ENCODE measurements around the gene CA12.
A peak's percentile ranks its signal among the peaks of the same experiment; 100 is the strongest.

CA12 gene

DNA sequence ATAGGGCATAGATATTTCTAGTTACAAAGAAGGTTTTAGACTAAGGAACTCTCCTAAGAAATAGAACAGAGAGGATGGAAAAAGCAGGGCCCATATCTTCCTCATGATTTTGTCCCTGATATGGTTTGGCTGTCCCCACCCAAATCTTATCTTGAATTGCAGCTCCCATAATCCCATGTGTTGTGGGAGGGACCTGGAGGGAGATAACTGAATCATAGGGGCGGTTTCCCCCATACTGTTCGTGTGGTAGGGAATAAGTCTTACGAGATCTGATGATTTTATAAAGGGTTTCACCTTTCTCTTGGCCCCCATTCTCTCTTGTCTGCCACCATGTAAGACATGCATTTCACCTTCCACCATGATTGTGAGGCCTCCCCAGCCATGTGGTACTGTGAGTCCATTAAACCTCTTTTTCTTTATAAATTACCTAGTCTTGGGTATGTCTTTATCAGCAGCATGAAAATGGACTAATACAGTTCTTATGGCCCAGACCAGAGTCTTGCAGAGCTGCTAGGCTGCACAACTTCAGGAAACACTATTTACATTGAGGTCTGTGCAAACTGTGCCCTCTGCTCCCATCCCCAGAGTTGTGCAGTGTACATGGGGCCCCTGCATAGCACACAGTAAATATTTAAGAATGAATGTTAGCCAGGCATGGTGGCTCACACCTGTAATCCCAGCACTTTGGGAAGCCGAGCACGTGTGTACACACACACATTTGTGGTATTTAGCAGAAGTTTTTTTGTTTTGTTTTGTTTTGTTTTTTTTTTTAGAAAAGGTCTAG, 20.3 kb upstream of the CA12 start:
- no peak for DNase-seq

DNA sequence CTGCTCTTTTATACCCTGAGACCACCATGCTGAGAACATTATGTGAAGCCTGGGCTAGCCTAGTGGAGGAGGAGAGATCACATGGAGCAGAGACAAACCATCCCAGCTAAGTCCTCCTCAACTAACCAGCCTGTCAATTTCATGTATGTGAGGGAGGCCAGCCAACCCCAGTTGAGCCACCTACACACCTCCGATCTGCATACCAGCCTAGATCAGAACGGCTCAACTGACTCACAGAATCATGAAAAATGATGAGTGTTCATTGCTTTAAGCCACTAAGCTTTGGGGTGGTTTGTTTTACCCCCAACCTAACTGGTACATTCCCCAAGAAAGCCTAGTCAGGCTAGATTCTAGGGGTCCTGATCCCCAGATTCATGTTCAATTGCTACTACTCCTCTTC, 19.4 kb upstream of the CA12 start:
- DNase-seq, result no peak

DNA sequence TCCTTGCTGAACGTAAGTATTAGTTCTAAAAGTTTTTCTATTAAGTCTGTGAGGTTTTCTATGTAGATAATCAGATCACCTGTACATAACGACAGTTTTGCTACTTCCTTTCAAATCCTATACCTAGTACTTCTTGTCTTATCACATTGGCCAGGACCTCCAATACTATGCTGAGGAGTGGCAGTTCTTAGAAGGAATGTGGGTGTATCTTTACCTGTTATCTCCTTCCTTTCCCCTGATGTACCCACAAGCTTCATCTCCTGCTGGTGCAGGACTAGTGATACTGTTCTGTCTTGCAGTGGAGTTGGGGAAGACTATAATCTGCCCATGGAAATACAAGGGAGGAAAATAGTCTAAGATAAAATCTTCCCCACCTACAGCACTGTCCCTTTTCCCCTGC, 16.8 kb upstream of the CA12 start:
- no peak for DNase-seq

DNA sequence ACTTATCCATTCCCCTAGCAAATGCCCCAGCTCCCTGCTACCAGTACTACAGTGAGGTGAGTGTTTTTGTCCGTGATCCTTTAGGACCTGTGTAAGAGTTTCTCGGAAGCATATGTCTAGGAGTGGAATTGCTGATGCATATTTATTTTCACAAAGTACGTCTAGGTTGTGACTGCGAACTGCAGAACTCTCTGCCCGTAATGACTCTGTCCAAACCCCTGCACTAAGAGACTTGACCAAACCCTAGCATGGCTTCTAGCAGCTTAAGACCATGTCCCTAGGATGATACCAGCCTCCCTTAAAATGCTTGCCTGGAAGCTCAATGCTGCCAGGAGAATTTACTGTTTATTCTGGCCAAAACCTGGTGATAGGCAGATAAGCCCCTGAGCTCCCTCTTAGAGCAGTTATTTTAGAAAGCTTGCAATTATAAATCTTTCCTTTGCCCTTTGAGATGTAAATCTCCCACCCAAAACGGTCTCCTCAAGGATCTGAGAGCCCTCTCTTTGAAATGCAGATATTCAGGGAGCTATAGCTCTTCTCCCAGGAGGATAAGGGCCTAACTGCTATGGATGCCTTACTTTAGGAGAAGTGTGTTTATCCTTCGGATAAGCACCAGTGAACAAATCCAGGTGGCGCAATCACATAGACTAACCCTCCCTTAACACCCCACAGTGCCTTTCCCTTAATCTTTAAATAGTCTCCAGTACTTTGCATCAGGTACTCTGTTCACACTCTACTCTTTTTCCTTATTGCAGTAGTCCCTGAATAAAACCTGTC, 14.7 kb upstream of the CA12 start:
- DNase-seq, result no peak

DNA sequence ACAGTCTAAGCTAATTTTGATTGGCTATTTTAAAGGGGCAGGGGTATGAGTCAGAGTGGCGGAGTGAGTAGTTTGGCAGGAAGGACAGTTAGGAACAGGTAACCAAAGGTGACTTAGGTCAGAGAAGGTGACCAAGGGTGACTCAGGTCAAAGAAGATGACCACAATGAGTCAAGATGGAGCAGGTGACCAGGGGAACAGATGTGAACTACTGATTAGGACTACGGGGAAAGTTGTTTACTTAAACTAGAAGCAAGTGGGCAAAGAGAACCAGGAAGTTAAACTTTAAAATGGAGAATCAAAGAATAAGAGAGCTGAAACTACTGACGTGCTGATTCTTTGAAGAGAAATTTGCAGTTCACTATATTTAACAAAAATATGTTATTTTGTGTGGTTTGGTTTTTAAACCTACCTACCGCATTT, 14.1 kb upstream of the CA12 start:
- DNase-seq, result no peak

DNA sequence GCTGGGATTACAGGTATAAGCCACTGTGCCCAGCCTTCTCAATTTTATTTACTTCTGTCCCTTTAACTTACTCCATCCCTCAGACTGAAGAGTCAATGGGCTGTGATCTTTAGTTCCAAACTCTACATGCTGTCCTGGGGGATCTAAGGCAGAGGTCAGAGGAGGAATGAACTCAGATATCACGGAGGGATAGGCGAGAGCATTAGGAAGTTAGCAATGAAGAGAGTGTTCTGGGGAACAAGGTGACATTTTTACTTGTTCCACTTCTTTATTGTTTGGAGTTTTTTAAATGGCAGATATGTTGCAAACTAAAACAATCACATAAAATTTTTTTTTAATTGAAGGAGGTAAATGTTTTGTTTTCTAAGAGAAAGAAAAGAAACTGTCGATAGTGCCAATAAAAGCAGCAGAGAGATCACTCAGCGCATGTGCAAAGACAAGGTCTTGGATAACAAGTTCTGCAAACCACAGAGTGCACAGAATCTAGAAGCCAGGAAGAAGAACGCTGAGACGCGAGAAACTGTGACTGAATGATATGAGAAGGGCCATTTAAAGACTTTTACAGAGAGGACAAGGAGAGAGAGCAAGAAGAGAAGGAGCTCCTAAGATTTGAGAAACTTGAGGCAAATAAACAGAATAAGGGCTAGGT, 10.8 kb upstream of the CA12 start:
- no peak for DNase-seq

DNA sequence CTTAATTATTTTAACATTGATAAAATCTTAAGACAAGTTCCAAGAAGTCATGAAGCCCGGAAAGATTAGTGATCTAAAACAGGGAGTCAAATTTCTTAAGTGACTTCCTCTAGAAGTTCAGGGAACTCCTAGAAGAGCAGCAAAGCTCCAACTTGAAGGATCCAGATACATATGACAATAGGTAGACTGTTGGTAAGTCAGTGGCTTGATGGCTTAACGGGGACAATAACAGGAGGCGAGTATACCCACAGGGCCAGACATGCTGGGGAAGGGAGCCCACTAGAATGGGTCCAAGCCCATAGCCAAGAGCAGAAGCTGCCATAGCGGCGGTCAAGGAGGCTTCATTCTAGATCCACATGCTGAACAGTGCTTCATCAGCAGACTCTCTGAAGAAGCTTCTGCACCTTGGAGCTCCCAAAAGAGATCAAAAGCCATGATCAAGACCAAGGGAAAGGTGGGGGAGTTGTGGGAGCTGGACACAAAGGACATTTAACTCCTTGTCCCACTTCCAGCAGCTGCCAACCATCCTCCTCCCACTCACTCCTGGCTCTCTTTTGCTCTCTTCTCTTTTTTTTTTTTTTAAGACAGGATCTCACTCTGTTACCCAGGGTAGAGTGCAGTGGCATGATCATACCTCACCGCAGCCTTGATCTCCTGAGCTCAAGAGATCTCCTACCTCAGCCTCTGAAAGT, 10.2 kb upstream of the CA12 start:
- no peak for DNase-seq

DNA sequence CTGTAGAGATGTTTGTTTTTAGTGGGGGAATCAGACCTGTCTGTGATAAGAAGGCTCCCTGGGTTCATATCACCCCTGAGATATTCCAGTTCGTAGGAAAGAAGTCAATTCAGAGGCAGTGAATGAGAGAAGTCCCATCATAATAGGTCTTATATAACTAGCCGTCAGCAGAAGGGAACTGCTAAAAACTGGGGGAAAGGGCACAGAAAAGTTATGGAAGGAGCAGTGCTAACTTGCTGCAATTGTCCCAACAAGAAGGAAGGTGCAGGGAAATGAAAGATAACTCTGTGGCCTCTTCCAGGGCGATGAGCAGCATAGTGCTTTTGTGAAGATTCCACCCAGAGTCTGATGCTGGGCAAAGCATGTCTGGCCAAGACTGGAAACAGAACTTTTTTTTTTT, 9.0 kb upstream of the CA12 start:
- no peak for DNase-seq

DNA sequence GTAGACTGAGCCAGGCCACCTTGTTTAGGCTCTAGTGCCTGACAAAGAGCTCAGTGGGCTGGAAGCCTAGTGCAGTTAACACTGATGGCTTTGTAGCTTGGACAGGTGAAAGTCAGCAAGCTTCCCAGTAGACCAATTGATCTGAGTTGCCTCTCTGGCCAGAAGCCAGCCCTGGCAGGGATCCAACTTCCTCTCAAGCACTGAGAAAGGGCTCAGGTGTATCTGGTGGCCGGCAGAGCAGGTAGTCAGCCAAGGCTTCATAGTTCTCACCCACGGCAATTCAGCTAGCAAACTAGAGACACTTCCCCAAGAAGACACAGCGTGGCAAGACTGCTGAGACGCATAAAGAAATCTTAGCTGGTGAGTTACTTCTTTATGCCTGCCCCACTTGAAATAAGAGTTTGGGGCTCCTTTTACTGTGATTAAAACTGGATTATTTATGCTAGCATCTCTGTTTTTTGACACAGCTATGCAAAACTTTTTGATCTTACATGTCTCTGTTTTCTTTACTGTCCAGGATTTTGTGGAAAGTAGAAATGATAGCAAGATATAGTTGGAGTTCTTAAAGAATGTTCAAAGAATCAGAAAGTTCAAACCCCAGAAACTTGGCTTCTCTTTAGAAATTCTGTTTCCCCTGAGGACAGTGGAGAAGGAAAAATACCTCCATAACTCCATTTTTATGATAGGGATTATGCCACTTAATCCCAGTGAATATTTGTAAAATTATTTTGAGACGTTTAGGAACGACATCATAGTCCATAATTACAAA, 8.4 kb upstream of the CA12 start:
- peak; percentile 83 to 92 for DNase-seq

DNA sequence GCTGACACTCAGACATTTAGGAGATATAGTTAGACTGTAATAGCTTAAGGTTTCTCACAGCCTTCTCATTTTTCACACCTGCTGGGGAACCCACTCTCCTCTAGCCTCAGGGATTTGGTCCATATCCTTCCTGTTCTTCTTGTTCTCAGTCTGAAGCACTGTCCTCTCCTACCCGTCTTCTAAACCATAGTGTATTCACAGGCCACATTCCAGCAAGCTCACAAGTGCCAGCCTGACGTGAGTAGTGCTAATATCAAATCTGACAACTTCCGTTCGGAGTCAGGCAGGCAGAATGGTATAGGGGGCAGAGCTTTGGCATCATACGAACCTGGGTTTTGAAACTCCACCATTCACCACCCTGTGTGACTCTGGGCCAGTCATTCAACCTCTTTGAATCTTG, 6.9 kb upstream of the CA12 start:
- no peak for DNase-seq

DNA sequence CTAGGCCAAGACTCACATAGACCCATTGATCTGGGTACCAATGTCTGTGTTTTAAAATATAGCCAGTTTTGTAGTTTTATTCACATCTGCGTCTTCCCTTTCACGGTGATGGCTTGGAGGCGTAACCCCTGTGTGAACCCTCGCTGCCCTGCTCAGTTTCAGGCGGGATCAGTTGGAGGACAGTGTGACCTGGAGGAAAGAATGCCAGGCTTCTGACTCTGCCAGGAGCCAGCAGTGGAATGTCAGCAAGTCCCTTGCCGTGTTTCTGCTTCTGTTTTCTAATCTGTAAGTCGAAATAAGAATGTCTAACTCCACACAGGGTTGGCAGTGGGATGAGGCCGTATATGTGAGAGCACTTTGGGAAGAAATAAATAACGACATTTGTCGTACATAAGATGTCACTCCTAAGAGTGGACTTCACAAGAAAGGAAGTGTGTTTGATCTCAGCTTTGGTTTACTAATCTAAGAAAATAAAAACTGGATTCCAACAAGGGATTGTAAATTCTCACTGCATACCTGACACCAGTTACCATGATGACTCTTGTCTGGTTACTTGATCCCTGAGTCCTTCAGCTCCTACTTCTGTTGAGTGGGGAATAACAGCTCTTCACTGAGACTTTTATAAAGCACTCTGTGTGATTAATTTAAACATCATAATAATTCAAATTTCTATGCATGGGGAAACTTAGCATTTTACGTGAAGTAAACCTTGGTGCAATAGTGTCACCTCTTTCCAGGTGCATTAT, 6.3 kb upstream of the CA12 start:
- no peak for DNase-seq

DNA sequence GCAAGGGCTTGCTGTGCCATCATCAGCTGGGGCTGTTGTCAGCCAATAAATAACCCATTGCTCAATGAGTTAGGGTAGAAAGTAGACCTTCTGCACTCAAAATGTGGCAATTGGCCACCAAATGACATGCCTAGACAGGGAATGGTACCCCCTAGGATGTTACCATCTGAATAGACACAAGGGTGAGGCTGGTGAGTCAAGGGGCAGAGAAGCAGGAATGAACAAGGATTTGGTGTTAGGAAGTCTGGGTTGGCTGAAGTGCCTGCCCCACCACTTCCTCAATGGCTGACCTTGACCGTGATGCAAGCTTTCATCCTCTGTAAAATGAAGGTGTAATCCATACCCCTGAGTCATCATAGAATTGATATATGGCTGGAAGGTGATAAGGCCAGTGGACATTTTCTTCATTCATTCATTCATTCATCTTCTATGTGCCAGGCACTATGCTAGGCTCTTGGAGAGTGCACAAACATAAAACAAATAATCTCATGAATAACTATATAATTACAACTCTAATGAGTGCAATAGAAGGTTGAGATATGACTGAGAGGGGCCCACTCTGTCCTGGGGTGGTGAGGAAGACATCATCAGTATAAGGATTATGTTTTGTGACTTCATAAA, 4.4 kb upstream of the CA12 start:
- DNase-seq, result no peak

DNA sequence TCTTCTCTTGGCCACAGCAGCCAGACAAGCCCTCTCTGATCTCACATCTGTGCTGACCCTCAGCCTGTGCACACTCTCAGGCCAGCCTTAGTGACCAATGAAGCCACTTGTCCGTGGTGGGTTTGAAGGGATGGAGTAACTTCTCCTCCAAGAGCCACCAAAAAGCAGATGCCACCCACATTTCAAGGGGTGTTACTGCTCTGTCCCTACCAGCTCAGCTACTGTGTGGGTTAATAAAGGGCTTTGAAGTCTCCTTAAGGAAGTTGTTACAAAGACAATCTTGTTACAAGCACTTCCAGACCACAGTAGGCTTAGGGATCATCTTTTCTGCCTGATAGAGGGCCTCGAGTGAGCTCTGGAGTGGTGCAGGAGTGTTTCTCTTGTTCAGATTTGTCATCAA, 3.3 kb upstream of the CA12 start:
- no peak for DNase-seq

DNA sequence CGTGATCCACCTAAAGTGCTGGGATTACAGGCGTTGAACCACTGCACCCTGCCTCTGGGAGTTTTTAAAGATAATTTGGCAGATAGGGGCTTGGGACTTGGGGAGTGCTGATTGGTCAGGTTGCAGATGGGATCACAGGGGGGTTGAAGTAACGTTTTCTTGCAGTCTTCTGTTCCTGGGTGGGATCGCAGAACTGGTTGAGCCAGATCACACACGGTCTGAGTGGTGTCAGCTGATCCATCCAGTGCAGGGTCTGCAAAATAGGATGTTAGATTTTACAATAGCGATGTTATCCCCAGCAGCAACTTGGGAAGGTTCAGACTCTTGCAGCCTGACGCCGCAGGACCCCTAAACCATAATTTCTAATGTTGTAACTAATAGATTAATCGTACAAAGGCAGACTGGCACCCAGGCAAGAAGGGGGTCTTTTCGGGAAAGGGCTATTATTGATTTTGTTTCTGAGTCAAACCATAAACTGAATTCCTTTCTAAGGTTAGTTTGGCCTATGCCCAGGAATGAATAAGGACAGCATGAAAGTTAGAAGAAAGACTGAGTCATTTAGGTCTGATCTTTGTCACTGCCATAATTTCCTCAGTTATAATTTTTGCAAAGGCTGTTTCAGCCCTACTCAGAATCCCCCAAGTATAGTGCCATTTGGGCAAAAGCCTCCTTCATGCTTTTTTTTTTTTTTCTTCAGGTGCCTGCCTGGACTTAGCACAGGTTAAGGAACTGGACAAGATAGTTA, 1.5 kb upstream of the CA12 start:
- no peak for DNase-seq

DNA sequence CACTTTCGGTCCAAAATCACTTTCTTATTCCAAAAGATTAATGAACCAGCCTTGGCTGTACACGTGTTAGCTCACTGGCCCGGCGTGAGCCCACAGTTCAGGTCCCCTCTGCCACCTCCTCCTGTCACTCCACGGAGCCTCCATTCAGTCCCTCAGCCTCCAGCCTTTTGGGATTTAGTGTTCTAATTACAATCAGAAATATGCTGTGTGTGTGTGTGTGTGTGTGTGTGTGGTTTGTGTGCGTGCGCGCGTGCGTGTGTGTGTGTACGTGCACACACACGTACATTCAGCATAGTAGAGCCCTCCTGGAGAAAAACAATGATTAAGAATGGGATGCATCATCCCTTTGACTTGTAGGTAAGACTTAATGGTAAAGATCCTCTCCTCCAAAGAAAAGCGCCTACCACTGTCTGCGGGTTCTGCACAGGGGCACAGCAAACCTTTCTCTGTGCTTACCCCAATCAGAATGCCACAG, 801 bp downstream of the CA12 start:
- DNase-seq, result no peak

DNA sequence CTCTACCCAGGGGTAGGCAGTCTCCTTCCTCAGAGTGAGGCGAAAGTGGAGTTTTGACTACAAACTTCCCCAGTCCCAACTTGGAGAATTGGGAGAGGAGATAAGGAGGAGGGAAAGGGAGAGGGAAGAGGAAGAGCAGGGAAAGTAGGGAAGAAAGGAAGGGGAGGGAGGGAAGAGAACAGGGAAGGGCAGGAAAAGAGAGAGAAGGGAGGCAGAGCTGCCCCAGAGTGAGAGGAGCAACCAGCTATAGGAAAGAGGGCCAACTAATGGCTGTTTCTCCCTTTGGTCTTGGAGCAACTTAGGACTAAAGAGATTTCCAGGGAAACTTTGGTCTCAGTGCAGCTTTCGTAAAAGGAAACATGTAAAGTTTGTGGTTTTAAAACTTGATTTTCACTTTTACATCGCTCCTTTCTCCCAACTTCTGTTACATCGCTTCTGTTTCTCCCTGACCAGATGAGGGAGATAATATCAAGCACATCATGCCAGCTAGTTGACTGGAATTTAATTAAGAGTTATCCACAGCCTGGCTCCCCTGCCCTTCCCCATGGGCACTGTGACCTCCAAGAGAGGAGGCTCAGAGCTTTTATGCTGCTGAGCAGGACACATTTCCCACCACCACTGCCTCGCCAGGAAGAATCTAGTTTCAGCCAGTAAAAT, 1.4 kb downstream of the CA12 start:
- no peak for DNase-seq

DNA sequence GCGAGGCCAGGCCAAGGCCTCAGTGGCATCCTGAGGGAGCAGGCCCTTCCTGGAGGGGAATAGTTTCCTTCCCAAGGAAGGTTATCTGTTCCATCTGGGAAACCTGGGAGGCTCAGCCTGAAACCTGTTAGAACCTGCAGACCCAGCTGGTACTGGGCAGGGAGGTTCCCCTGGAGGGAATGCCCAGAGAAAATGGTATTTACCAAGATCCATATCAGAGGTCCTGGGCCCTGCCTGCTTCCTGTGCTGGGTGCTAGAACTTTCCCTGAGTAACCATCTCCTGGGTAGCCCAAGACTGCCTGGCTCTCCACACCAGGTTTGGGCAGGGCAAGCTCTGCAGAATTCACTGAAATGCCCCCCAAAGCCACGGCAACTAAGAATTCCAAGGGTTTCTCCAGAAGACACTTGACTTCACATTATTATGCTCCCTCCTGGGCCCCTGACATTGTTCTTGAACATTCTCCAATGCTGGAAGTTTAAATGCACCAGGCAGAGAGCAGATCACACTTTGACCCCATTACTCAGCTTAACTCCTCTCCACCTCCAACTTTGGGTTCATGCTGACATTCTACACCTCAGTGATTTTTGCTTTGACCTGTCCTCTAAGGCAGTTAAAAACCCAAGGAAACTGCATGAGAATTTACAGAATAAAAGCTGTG, 2.0 kb downstream of the CA12 start:
- no peak for DNase-seq

DNA sequence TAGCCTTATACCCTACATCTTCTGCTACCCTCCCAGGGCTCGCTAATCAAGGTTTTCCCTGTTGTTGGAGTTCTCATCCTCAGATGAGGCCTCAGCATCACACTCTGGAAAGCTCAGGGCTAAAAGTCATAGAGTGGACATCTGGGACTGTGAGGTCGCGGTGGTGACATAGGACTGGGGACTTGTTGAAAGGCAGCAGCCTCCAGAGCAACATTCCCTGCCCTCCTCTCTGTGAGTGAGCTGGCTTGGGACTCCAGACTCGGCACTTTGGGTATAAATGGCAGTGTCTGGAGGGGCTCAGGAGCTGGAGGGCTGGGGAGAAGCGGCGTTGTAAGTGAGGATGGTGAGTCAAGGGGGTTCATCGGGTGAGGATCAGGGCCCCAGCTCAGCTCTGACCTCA, 2.7 kb downstream of the CA12 start:
- DNase-seq, result no peak

All from NCI-H526 (cell line).